Mesenchymal stem cell (in vitro differentiated cells and primary cell): Measurements from ENCODE around the gene MGLL.

ENCODE experiments used
- DNase-seq: peaks from one replicate; pipeline ENCODE4 v3.0.0-alpha.2; 2013
- H2AFZ ChIP-seq: one replicate; pipeline ENCODE4 v1.6.1; 2013; ENCODE audit warnings: low read depth, mild to moderate bottlenecking, control low read depth, inconsistent platforms, low read length, moderate library complexity
- H2AK5ac ChIP-seq: 2 replicates; pipeline ENCODE4 v1.6.1; 2013; ENCODE audit warnings: low read length, moderate library complexity, mild to moderate bottlenecking, inconsistent platforms; ENCODE audit not compliant: severe bottlenecking
- H2BK120ac ChIP-seq: one replicate; pipeline ENCODE4 v1.6.1; 2013; ENCODE audit warnings: low read depth, mild to moderate bottlenecking, inconsistent platforms, low read length, moderate library complexity
- H2BK12ac ChIP-seq, 2 experiments: one replicate each; pipeline ENCODE4 v1.6.1; 2013; ENCODE audit warnings: inconsistent platforms in 2 of 2, low read length in 2 of 2, mild to moderate bottlenecking in 2 of 2, moderate library complexity in 2 of 2, control low read depth in 1 of 2
- H2BK15ac ChIP-seq: one replicate; pipeline ENCODE4 v1.6.1; 2013; ENCODE audit warnings: mild to moderate bottlenecking, low read depth, inconsistent platforms; ENCODE audit not compliant: poor library complexity, severe bottlenecking
- H2BK5ac ChIP-seq: 2 replicates; pipeline ENCODE4 v1.6.1; 2013; ENCODE audit warnings: low read depth, mild to moderate bottlenecking, low read length, control low read depth, inconsistent platforms; ENCODE audit not compliant: poor library complexity, severe bottlenecking
- H3K14ac ChIP-seq, 2 experiments: one replicate each; pipeline ENCODE4 v1.6.1; 2013; ENCODE audit warnings: inconsistent platforms in 2 of 2, low read length in 2 of 2, control low read depth in 1 of 2, mild to moderate bottlenecking in 1 of 2, moderate library complexity in 1 of 2
- H3K18ac ChIP-seq, 2 experiments: one replicate each; pipeline ENCODE4 v1.6.1; 2013; ENCODE audit warnings: inconsistent platforms in 2 of 2, low read length in 2 of 2, control low read depth in 1 of 2, low read depth in 1 of 2, mild to moderate bottlenecking in 1 of 2
- H3K23ac ChIP-seq, 2 experiments: one replicate each; pipeline ENCODE4 v1.6.1; 2013; ENCODE audit warnings: inconsistent platforms in 2 of 2, low read length in 2 of 2, mild to moderate bottlenecking in 2 of 2, moderate library complexity in 2 of 2, control low read depth in 1 of 2
- H3K27ac ChIP-seq: 2 replicates; pipeline ENCODE4 v1.5.1; 2013; ENCODE audit warnings: mild to moderate bottlenecking, moderate library complexity, low read length, control low read depth, inconsistent platforms; ENCODE audit not compliant: poor library complexity, severe bottlenecking
- H3K27me3 ChIP-seq, 2 experiments: 2 replicates each; pipeline versions ENCODE4 v1.6.1 to v1.7.0; 2013; ENCODE audit warnings: low read length in 2 of 2, mild to moderate bottlenecking in 2 of 2, moderate library complexity in 2 of 2, control low read depth in 1 of 2, inconsistent platforms in 1 of 2; ENCODE audit not compliant: control insufficient read depth in 1 of 2, insufficient read depth in 1 of 2
- H3K36me3 ChIP-seq, 2 experiments: 2 replicates each; pipeline versions ENCODE4 v1.6.1 to v1.7.0; 2013; ENCODE audit warnings: low read length in 2 of 2, control low read depth in 1 of 2, inconsistent platforms in 1 of 2, low read depth in 1 of 2, mild to moderate bottlenecking in 1 of 2; ENCODE audit not compliant: insufficient read depth in 2 of 2, control insufficient read depth in 1 of 2
- H3K4ac ChIP-seq, 2 experiments: one replicate each; pipeline ENCODE4 v1.6.1; 2013; ENCODE audit warnings: inconsistent platforms in 2 of 2, low read length in 2 of 2, mild to moderate bottlenecking in 2 of 2, moderate library complexity in 2 of 2, control low read depth in 1 of 2, low read depth in 1 of 2
- H3K4me1 ChIP-seq: 2 replicates; pipeline ENCODE4 v1.6.1; 2013; ENCODE audit warnings: low read depth, low read length, control low read depth; ENCODE audit not compliant: control insufficient read depth, insufficient read depth
- H3K4me2 ChIP-seq: 2 replicates; pipeline ENCODE4 v1.6.1; 2013; ENCODE audit warnings: low read length, mild to moderate bottlenecking, inconsistent platforms; ENCODE audit not compliant: poor library complexity, severe bottlenecking
- H3K4me3 ChIP-seq, 2 experiments: 2 replicates each; pipeline versions ENCODE4 v1.5.1 to v1.7.0; 2013; ENCODE audit warnings: low read length in 2 of 2, mild to moderate bottlenecking in 2 of 2, control low read depth in 1 of 2, low read depth in 1 of 2; ENCODE audit not compliant: insufficient read depth in 1 of 2
- H3K79me1 ChIP-seq: replicated peaks from 2 replicates; pipeline ENCODE4 v1.6.1; 2013; ENCODE audit warnings: mild to moderate bottlenecking, control low read depth, low read length, inconsistent platforms; ENCODE audit not compliant: poor library complexity, severe bottlenecking
- H3K9ac ChIP-seq: 2 replicates; pipeline ENCODE4 v1.7.0; 2013; ENCODE audit warnings: mild to moderate bottlenecking, low read length, moderate library complexity
- H3K9me3 ChIP-seq: 2 replicates; pipeline ENCODE4 v1.7.0; 2013; ENCODE audit warnings: mild to moderate bottlenecking, low read length; ENCODE audit not compliant: control insufficient read depth
- H4K8ac ChIP-seq: one replicate; pipeline ENCODE4 v1.6.1; 2013; ENCODE audit warnings: inconsistent platforms, mild to moderate bottlenecking, low read length, moderate library complexity
- H4K91ac ChIP-seq: one replicate; pipeline ENCODE4 v1.6.1; 2013; ENCODE audit warnings: mild to moderate bottlenecking, low read length, inconsistent platforms
- WGBS: methylation state at CpG from one replicate; pipeline ENCODE4 v1.1.7; 2013; ENCODE audit warnings: mixed read lengths; 5-methylcytosine and 5-hydroxymethylcytosine counted together

The MGLL gene

DNA sequence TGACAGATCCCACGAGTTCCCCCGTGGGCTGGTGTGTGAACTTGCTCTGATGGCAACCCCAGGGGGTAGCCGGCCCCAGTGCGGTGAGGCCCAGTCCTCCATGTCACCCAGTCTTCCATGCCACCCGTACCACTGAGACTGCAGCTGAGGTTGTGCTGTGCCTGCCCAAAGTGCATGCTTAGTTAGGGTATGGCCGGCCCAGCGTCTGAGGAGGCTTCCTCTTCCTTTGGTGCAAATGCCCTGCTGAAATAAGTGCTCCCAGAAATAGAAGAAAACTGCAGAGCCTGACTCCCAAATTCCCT is 31.5 kb downstream of the MGLL start:
- H3K79me1 ChIP-seq, result peaks cover 21% of the 10 kb centered on the region
- peak overlapping the region; percentile 89 for H4K91ac ChIP-seq
- H2BK15ac ChIP-seq, result peak overlapping the region; percentile 84
- H3K27ac ChIP-seq, result peak overlapping the region; percentile 70
- H3K4me2 ChIP-seq, result no peak overlapping the region
- peak overlapping the region; percentile 3 for H2AFZ ChIP-seq
- no peaks in the 10 kb centered on the region for H3K27me3 ChIP-seq
- H3K18ac ChIP-seq, result peak overlapping the region; percentile 85 to 98
- peak overlapping the region; percentile 98 for H2AK5ac ChIP-seq
- peak overlapping the region; percentile 96 for H4K8ac ChIP-seq
- H3K4me1 ChIP-seq, result peaks cover 51% of the 10 kb centered on the region
- no peak overlapping the region for H2BK5ac ChIP-seq
- H3K9ac ChIP-seq, result peak overlapping the region; percentile 35
- H2BK12ac ChIP-seq, result peak overlapping the region; percentile 97 to 99
- peaks cover 12 to 24% of the 10 kb centered on the region in 2 experiments for H3K36me3 ChIP-seq
- H3K23ac ChIP-seq, result no peak overlapping the region
- peak overlapping the region; percentile 81 to 83 for H3K4ac ChIP-seq
- H2BK120ac ChIP-seq, result peak overlapping the region; percentile 90
- H3K4me3 ChIP-seq, result no peak overlapping the region
- no peaks in the 10 kb centered on the region for H3K9me3 ChIP-seq
- no peak for DNase-seq
- 77% methylated on average over 7 of the region's 7 CpGs for WGBS
- H3K14ac ChIP-seq, result peak overlapping the region in 1 of 2 experiments; percentile 99

GRCh38 chr3:127789990-127790881 is 32.1 kb downstream of the MGLL start:
- peak overlapping the region; percentile 3 for H2AFZ ChIP-seq

DNA sequence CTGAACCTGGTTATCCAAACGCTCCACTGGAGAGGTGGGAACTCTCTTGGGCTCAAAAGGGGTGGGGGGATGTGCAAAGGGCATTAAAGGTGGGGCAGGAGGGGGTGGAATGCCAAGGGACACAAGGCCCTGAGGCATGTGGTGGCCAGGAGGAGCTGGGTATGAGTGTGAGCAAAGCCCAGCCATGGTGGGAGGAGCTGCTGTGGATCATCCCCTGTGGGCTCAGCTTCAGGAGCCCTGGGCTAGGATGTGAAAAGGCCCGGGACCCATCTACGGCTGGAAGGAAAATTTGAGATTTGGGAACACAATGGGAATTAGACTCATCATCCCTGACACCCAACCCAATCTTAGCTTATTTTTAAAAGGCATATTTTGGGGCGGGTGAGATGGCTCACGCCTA is 33.3 kb downstream of the MGLL start:
- Histone ChIP-seq H4K8ac (peak overlapping the region; percentile 57), H3K4ac (peak overlapping the region in 1 of 2 experiments; percentile 5), H3K27me3 (no peaks in the 10 kb centered on the region), H3K36me3 (peaks cover 0 to 35% of the 10 kb centered on the region in 2 experiments), H3K23ac (no peak overlapping the region), H2BK12ac (no peak overlapping the region), H2BK120ac (no peak overlapping the region), H3K9ac (peak overlapping the region; percentile 63), H3K4me2 (no peak overlapping the region), H2AK5ac (peak overlapping the region; percentile 70), H3K27ac (no peak overlapping the region), H3K18ac (peak overlapping the region in 1 of 2 experiments; percentile 61), H2BK15ac (no peak overlapping the region), H3K4me1 (peaks cover 64% of the 10 kb centered on the region), H4K91ac (no peak overlapping the region), H2BK5ac (no peak overlapping the region), H3K9me3 (no peaks in the 10 kb centered on the region), H3K4me3 (no peak overlapping the region), H3K79me1 (peaks cover 35% of the 10 kb centered on the region), H2AFZ (no peak overlapping the region), H3K14ac (no peak overlapping the region)
- WGBS, result 88% methylated on average over 3 of the region's 5 CpGs
- DNase-seq, result no peak

More at GRCh38 chr3:127789990-127790881, 32.1 kb downstream of the MGLL start:
- H4K91ac ChIP-seq, result peak overlapping the region; percentile 89
- H2AK5ac ChIP-seq, result peak overlapping the region; percentile 98
- peaks cover 12 to 30% of the 10 kb centered on the region in 2 experiments for H3K36me3 ChIP-seq
- H3K18ac ChIP-seq, result peak overlapping the region; percentile 85 to 98
- peak overlapping the region; percentile 84 for H2BK15ac ChIP-seq
- H3K23ac ChIP-seq, result no peak overlapping the region
- WGBS, result 95% methylated on average over 19 of the region's 19 CpGs
- peak overlapping the region; percentile 59 for H3K9ac ChIP-seq
- no peak overlapping the region for H3K4me2 ChIP-seq
- peak overlapping the region; percentile 90 for H2BK120ac ChIP-seq
- no peak overlapping the region for H3K4me3 ChIP-seq
- peak overlapping the region; percentile 70 for H3K27ac ChIP-seq
- H2BK12ac ChIP-seq, result peak overlapping the region; percentile 97 to 99
- H2BK5ac ChIP-seq, result no peak overlapping the region
- H3K14ac ChIP-seq, result peak overlapping the region in 1 of 2 experiments; percentile 99
- H3K9me3 ChIP-seq, result no peaks in the 10 kb centered on the region
- peak overlapping the region; percentile 81 to 83 for H3K4ac ChIP-seq
- H4K8ac ChIP-seq, result peak overlapping the region; percentile 96
- H3K4me1 ChIP-seq, result peaks cover 57% of the 10 kb centered on the region
- no peak for DNase-seq
- peaks cover 24% of the 10 kb centered on the region for H3K79me1 ChIP-seq
- H3K27me3 ChIP-seq, result no peaks in the 10 kb centered on the region

DNA sequence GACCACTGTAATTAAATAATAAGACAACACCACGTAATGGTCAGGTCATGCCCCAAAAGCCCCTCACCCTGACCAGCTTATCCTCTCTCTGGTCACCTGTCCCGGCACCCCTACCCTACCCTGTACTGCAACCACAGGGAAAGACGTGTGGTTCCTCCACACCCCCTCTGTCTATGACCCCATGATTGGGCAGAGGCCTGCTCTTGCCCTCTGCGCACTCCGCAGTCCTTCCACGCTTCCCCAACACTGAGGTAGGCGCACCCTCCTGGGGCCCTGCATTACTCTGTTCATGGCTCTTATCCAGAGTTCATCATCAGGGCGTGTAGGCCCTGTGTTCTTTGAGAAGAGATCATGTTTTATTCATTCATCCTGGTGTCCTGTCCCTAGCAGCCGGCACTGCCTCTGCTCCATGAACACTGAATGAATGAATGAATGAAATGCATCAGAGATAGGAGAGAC is 33.8 kb downstream of the MGLL start:
- no peak overlapping the region for H3K14ac ChIP-seq
- H3K4me3 ChIP-seq, result no peak overlapping the region
- peaks cover 64% of the 10 kb centered on the region for H3K4me1 ChIP-seq
- H3K36me3 ChIP-seq, result peaks cover 0 to 35% of the 10 kb centered on the region in 2 experiments
- no peaks in the 10 kb centered on the region for H3K27me3 ChIP-seq
- no peak overlapping the region for H3K4ac ChIP-seq
- no peak overlapping the region for H2AFZ ChIP-seq
- H3K18ac ChIP-seq, result no peak overlapping the region
- H2BK12ac ChIP-seq, result peak overlapping the region in 1 of 2 experiments; percentile 34
- no peak overlapping the region for H2AK5ac ChIP-seq
- peaks cover 36% of the 10 kb centered on the region for H3K79me1 ChIP-seq
- no peak overlapping the region for H3K4me2 ChIP-seq
- peak overlapping the region; percentile 96 for H2BK15ac ChIP-seq
- no peak overlapping the region for H3K27ac ChIP-seq
- no peak overlapping the region for H4K91ac ChIP-seq
- no peak for DNase-seq
- no peak overlapping the region for H2BK5ac ChIP-seq
- H3K9ac ChIP-seq, result peak overlapping the region; percentile 63
- H3K9me3 ChIP-seq, result no peaks in the 10 kb centered on the region
- no peak overlapping the region for H3K23ac ChIP-seq
- H2BK120ac ChIP-seq, result no peak overlapping the region
- 94% methylated on average over 9 of the region's 9 CpGs for WGBS
- no peak overlapping the region for H4K8ac ChIP-seq
